ENCODE data around the gene DOK3. TPM values are rescaled to one million over a fixed set of nuclear protein-coding genes. Genes with fewer than 3 reads are reported as not detected.
"Not testable (repeated sequence)": the region's sequence is repeated elsewhere in the genome, so short reads cannot be mapped to it uniquely, and the experiment has no call there.

Gene DOK3
- total RNA-seq, 4 donors from 2014 or later = 0.60 to 17.2 (median 7.8) TPM

- no peak for DNase-seq
- Histone ChIP-seq H3K27me3 (no peaks in the 10 kb centered on the region), H3K4me1 (peaks cover 5 to 40% (median 21%) of the 10 kb centered on the region in 4 donors), H3K4me3 (no peak overlapping the region), H3K27ac (peak overlapping the region; percentile 45 to 65 (median 54)), H3K36me3 (peaks cover 0 to 22% (median 0%) of the 10 kb centered on the region in 4 donors), H3K9me3 (no peaks in the 10 kb centered on the region)
- WGBS, 2 donors (ENCODE audit: low coverage in 1 of 2) = 67 to 92% methylated on average over 1 to 10 of the region's 10 CpGs
- intact Hi-C loops (cut with DNase I; ENCODE audit: low total_unique reads) (no loop called here), in situ Hi-C loops (cut with MboI; ENCODE audit: low pct_ligation_motif_present in 1 of 4, low pct_unique_long_range_greater_than_20kb in 1 of 4, low sequenced_read_pairs in 3 of 4) (no loop called here)
- TF ChIP-seq POLR2A (IDR thresholded peaks at IDR 0.05) = no peak
- TF ChIP-seq, protein P1, sequence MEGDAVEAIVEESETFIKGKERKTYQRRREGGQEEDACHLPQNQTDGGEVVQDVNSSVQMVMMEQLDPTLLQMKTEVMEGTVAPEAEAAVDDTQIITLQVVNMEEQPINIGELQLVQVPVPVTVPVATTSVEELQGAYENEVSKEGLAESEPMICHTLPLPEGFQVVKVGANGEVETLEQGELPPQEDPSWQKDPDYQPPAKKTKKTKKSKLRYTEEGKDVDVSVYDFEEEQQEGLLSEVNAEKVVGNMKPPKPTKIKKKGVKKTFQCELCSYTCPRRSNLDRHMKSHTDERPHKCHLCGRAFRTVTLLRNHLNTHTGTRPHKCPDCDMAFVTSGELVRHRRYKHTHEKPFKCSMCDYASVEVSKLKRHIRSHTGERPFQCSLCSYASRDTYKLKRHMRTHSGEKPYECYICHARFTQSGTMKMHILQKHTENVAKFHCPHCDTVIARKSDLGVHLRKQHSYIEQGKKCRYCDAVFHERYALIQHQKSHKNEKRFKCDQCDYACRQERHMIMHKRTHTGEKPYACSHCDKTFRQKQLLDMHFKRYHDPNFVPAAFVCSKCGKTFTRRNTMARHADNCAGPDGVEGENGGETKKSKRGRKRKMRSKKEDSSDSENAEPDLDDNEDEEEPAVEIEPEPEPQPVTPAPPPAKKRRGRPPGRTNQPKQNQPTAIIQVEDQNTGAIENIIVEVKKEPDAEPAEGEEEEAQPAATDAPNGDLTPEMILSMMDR (IDR thresholded peaks at IDR 0.05) = no peak
- TF ChIP-seq EP300 (IDR thresholded peaks at IDR 0.05; ENCODE audit: low read depth) = no peak
- TF ChIP-seq POLR2AphosphoS5 (IDR thresholded peaks at IDR 0.05) = no peak
Measured at GRCh38 chr5:177538876-177539275, 29.2 kb upstream of the DOK3 start.

- TF ChIP-seq, protein P1 (IDR thresholded peaks at IDR 0.05) = no peak
- TF ChIP-seq POLR2AphosphoS5 (IDR thresholded peaks at IDR 0.05) = no peak
- no peak for TF ChIP-seq EP300 (IDR thresholded peaks at IDR 0.05; ENCODE audit: low read depth)
- no peak for TF ChIP-seq POLR2A (IDR thresholded peaks at IDR 0.05)
- peak; percentile 40 for DNase-seq
- WGBS, 2 donors (ENCODE audit: low coverage in 1 of 2) = 41 to 45% methylated on average over 5 to 15 of the region's 15 CpGs
- H3K27ac ChIP-seq = peak overlapping the region; percentile 45 to 65 (median 54)
- in situ Hi-C loops (cut with MboI; ENCODE audit: low pct_ligation_motif_present in 1 of 4, low pct_unique_long_range_greater_than_20kb in 1 of 4, low sequenced_read_pairs in 3 of 4) = no loop called here
- no peaks in the 10 kb centered on the region for H3K27me3 ChIP-seq
- peaks cover 0 to 26% (median 0%) of the 10 kb centered on the region in 4 donors for H3K36me3 ChIP-seq
- no peaks in the 10 kb centered on the region for H3K9me3 ChIP-seq
- peaks cover 5 to 40% (median 21%) of the 10 kb centered on the region in 4 donors for H3K4me1 ChIP-seq
- intact Hi-C loops (cut with DNase I; ENCODE audit: low total_unique reads) = no loop called here
- no peak overlapping the region for H3K4me3 ChIP-seq
Measured at GRCh38 chr5:177537389-177538361, 28.0 kb upstream of the DOK3 start.

- H3K27me3 ChIP-seq = no peaks in the 10 kb centered on the region
- peaks cover 0 to 36% (median 4%) of the 10 kb centered on the region in 4 donors for H3K36me3 ChIP-seq
Measured at GRCh38 chr5:177536386-177536785, 26.8 kb upstream of the DOK3 start.

GRCh38 chr5:177535125-177535524, 25.5 kb upstream of the DOK3 start:
- Histone ChIP-seq H3K9me3 (no peaks in the 10 kb centered on the region), H3K4me3 (no peak overlapping the region), H3K4me1 (peaks cover 5 to 40% (median 21%) of the 10 kb centered on the region in 4 donors), H3K27ac (no peak overlapping the region), H3K36me3 (peaks cover 0 to 41% (median 7%) of the 10 kb centered on the region in 4 donors), H3K27me3 (no peaks in the 10 kb centered on the region)
- in situ Hi-C loops (cut with MboI; ENCODE audit: low pct_ligation_motif_present in 1 of 4, low pct_unique_long_range_greater_than_20kb in 1 of 4, low sequenced_read_pairs in 3 of 4) = no loop called here
- TF ChIP-seq, protein P1 (IDR thresholded peaks at IDR 0.05) = no peak
- intact Hi-C loops (cut with DNase I; ENCODE audit: low total_unique reads) = no loop called here
- 91% methylated on average over 7 of the region's 7 CpGs for WGBS, 2 donors (ENCODE audit: low coverage in 1 of 2)
- DNase-seq = no peak

More at GRCh38 chr5:177536386-177536785, 26.8 kb upstream of the DOK3 start:
- DNase-seq = no peak
- intact Hi-C loops (cut with DNase I; ENCODE audit: low total_unique reads) (no loop called here), in situ Hi-C loops (cut with MboI; ENCODE audit: low pct_ligation_motif_present in 1 of 4, low pct_unique_long_range_greater_than_20kb in 1 of 4, low sequenced_read_pairs in 3 of 4) (no loop called here)
- Histone ChIP-seq H3K27ac (peak overlapping the region in 2 of 4 donors; percentile 46 to 61), H3K4me1 (peaks cover 5 to 40% (median 21%) of the 10 kb centered on the region in 4 donors), H3K9me3 (no peaks in the 10 kb centered on the region), H3K4me3 (no peak overlapping the region)
- TF ChIP-seq EP300 (IDR thresholded peaks at IDR 0.05; ENCODE audit: low read depth) = no peak
- no peak for TF ChIP-seq POLR2AphosphoS5 (IDR thresholded peaks at IDR 0.05)
- no peak for TF ChIP-seq POLR2A (IDR thresholded peaks at IDR 0.05)
- TF ChIP-seq, protein P1 (IDR thresholded peaks at IDR 0.05) = no peak
- 97% methylated on average over 10 of the region's 10 CpGs; no CpG with 5 or more reads in 1 of the 2 donors for WGBS, 2 donors (ENCODE audit: low coverage in 1 of 2)

GRCh38 chr5:177534433-177534832, 24.8 kb upstream of the DOK3 start:
- in situ Hi-C loops (cut with MboI; ENCODE audit: low pct_ligation_motif_present in 1 of 4, low pct_unique_long_range_greater_than_20kb in 1 of 4, low sequenced_read_pairs in 3 of 4); DNase-seq; H3K4me3 ChIP-seq; H3K27ac ChIP-seq; intact Hi-C loops (cut with DNase I; ENCODE audit: low total_unique reads); H3K27me3 ChIP-seq; H3K9me3 ChIP-seq: not testable (repeated sequence)
- 94 to 98% methylated on average over 5 to 7 of the region's 7 CpGs for WGBS, 2 donors (ENCODE audit: low coverage in 1 of 2)
- H3K4me1 ChIP-seq = peaks cover 5 to 35% (median 21%) of the 10 kb centered on the region in 4 donors
- peaks cover 0 to 41% (median 10%) of the 10 kb centered on the region in 4 donors for H3K36me3 ChIP-seq

Data from transverse colon (tissue), 4 donors.